SHP77 treated with DMSO at 0.1 percent for 48 hours (cell line): Measurements from ENCODE around the gene MDFI.

Experiments used
- DNase-seq: peaks from one replicate; lab custom pipeline; 2025; lab: John Stamatoyannopoulos, UW

The MDFI gene, protein sequence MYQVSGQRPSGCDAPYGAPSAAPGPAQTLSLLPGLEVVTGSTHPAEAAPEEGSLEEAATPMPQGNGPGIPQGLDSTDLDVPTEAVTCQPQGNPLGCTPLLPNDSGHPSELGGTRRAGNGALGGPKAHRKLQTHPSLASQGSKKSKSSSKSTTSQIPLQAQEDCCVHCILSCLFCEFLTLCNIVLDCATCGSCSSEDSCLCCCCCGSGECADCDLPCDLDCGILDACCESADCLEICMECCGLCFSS

DNA sequence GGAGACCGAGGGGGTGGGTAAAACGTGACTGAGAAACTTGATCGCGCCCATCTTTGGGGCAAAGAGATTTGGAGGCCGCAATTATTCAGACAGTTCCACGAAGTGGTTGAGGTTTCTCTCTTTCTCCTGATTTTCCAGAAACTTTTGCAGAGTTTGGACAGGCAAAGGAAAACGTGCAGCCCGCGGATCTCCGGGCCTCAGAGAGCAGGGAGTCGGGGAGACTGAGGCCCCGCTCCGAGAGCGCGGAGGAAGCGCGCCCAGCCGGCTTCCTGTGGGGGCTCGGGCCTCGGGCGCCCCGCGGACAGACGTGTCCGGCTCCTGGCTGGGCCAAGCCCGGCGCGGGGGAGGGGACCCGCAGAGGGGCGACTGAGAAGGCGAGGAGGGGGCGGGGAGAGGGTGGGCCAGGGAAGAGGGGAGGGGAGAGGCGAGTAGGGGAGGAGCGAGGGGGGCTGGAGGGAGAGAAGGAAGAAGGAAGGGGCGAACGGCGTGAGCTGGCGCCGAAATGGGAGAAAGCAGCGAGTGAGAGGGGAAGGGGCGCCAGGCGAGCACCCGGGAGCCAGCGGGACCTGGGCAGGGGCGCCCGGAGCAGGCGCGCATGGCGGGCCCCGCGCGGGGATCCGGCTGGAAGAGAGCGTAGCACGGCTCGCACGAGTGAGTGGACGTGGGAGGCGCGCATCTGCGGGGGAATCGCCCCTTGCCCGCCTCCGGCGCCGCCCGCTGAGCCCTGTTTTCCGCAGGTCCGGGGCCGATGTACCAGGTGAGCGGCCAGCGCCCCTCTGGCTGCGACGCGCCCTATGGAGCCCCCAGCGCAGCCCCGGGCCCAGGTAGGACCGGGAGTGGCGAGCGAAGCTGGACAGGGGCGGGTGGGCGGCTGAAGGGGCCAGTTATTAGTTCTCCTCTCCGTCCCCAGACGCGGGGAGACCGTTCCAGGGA lies at the start of gene MDFI:
Gene MDFI, plus strand, starts transcription at position 467 of the 933 bp plus-strand sequence. Its CDS starts 282 bp downstream, at position 749.
- DNase-seq, result no peak

DNA sequence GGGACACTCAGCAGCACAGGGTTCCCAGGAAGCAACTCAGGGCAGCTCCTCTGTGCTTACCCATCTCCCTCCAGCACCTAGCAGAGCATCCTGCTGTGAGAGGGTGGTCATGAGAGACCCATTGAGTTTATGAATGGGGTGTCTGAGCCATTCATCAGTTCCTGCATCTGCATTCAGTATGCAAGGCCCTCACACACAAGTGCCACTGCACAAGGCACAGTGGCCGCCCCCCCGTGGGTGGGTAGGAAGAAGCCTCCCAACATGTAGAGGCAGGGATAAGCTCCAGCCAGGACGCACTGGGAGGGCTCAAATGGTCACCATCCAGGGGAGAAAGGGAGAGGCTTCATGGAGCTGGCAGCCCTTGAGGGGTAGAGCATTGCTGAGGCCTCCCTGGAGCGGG lies 49.0 kb upstream of the MDFI start:
- DNase-seq, result no peak

DNA sequence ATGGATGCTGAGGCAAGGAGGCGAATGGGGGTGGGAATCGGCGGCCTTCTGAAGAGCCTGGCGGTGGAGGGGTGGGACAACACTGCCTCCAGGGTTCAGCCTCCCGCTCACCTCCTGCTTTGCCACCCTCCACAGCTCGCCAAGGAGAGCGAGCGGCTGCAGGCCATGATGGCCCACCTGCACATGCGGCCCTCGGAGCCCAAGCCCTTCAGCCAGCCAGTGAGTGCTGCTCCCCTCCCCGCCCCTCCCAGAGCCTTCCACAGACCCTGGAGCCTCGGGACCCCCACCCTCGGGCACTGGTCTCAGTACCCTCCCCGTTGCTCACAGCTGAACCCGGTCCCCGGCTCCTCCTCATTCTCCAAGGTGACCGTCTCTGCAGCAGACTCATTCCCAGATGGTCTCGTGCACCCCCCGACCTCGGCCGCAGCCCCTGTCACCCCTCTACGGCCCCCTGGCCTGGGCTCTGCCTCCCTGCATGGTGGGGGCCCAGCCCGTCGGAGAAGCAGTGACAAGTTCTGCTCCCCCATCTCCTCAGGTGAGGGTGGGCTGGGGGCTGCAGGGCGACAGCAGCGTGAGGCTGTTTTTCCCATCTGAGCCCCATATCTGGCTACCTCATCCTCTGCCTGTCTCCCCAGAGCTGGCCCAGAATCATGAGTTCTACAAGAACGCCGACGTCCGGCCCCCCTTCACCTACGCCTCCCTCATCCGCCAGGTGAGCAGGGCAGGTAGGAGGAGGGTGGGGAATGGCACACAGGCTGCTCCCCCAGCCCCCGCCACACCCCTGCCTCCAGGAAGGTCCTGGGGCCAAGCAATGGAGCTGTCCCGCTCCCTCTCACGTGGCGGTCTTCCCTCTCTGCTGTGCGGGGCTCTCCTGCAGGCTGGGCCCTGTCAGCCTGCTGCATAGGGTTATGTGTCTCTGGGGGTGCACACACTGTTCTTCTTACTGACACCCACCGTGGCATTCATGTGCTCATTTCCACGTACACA lies 48.3 kb upstream of the MDFI start:
- DNase-seq, result no peak

DNA sequence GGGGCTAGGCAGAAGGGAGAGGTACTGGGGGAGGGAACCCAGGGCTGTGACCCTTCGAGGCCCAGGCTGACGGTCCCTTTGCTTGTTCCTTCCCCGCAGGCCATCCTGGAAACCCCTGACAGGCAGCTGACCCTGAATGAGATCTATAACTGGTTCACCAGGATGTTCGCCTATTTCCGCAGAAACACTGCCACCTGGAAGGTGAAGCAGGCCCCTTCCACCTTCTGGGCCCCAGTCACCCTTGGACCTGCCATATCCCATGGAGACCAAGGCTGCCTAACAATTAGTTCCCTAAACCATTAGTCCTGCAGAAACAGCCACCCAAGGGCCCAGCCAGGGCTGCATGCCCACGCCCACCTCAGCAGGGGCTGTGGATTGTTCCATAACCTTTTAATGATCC lies 47.1 kb upstream of the MDFI start:
- no peak for DNase-seq

DNA sequence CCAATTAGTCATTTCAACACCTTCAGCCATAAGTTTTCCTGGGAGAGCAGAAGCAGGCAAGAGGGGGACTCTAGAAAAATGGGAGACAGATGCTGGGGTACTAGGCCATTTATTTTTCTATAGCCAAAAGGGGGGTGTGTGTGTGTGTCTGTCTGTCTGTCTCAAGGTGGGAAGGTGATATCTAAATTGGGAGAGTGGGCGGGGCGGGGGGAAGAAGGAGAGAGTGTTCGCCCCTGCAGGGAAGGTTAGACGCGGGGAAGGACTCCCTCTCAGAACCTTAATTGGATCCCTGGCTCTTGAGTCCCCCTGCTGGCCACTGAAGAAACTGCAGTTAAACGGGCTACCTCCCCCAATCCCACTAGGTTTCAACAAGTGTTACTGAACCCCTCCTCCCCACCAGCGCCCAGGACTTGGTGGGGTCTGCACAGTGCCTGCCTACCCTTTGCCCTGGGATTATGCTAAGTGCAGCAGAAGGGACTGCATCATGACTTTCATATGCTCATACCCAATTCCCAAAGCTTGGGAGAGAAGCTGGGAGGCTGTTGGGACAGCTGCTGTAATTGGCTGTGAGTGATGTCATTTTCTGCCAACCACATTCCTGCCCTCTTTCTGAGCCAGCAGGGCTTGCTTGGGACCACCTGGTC lies 46.3 kb upstream of the MDFI start:
- no peak for DNase-seq

DNA sequence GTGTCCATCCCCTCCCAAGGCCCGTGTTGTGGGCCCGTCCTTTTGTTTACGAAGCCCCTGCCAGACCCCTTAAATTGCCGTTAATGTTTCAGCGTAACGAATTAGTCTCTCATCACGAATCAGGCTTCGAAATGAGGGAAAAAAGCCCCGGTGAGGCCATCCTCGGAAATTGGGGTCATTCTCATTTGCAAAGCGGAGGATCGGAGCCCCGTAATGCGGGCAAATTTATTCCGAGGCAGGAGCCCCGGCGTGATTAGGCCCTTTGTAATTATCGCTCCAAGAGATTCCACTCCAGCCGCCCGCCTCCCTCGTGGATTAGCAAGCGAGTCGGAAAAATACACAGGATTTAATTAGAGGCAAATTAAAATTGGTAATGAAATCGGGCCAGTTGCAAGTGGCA lies 44.9 kb upstream of the MDFI start:
- no peak for DNase-seq

DNA sequence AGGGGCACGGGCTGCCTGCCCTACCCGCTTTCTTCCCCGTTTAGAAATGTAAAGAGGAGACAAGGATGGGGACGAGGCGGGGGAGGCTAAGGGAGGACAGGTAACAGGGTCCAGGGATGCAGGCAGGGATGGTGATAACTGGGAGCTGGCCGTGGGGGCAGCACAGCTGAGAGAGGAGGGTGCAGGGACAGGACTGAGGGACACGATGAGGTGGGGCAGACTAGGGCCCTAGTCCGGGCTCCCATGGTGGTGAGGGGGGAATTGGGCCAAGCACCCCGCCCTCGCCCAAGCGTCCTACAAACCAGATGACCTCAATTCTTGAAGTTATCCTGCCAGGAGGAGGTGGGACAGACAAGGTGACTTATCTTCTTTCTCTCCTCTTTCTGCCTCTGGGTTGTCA lies 44.4 kb upstream of the MDFI start:
- no peak for DNase-seq

DNA sequence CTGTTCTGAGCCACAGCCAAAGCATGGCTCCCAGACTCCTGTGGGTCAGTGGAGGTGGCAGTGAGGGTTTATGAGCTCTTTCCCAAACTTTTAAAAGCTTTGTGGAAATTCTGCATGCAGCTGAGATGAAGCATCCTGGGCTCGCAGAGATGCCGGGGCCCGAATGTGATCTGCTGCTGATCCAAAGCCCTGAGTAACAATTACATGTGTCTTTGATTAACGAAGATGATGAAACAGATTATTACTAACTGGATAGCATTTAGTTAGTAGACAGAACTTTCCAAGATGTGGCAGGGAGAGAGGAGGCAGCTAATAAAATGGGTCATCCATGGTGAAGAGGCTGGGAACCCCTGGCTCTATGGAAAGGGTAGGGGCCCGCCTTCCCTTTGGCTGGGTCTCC lies 43.9 kb upstream of the MDFI start:
- DNase-seq, result no peak

DNA sequence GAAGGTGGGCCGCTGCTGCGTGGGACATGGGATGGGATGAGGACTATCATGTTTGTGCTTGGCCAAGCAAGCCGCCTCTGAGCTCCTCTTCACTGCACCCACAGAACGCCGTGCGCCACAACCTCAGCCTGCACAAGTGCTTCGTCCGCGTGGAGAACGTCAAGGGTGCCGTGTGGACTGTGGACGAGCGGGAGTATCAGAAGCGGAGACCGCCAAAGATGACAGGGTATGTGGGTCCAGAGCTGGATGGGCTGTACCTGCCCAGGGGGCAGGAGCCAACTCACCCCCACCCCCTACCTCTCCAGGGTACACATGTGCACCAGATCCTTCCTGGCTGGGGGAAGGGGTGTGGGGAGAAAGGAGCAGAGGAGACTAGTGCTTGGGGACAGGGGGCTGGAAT lies 43.5 kb upstream of the MDFI start:
- no peak for DNase-seq

DNA sequence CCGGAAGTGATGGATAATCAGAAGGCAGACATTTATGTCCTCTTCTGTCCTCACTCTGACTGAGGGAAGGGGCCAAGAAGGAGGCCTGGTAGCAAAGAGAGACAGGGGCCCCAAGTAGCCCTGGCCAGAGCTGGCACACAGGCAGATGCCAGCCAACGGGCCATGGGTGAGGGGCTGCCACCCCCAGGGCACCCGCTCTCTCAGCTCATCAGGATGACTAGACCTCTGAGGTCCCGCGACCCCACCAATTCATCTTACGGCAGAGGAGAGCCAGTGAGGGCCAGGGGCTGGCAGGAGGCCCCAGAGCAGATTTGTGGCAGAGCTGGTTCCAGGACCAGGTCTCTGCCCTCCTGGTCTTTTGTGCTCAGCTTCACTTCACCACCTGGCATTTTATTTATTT lies 43.1 kb upstream of the MDFI start:
- DNase-seq, result no peak

DNA sequence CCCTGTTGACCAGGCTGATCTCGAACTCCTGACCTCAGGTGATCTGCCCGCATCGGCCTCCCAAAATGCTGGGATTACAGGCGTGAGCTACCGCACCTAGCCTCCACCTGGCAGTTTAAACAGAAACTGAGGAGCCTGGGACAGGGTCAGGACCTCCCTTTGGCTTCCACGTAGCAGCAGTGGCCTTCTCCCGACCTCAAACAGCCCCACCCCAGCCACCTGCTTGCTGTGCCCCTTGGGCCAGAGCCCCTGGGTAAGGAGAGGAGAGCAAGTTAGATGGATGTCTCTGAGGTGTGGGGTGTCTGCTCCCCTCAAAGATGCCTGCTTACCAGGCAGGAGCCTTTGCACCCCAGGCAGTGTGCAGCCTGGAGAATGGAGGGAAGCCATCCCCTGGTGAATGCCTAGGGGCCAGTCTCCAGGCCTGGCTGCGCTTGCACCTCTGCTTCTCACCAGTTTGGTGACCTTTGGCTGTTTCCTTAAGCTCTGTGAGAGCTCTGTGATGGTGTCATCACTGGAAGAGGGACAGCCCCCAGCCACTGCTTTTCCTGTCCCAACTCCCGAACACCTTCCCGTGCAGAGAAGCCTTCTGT lies 42.1 kb upstream of the MDFI start:
- no peak for DNase-seq

DNA sequence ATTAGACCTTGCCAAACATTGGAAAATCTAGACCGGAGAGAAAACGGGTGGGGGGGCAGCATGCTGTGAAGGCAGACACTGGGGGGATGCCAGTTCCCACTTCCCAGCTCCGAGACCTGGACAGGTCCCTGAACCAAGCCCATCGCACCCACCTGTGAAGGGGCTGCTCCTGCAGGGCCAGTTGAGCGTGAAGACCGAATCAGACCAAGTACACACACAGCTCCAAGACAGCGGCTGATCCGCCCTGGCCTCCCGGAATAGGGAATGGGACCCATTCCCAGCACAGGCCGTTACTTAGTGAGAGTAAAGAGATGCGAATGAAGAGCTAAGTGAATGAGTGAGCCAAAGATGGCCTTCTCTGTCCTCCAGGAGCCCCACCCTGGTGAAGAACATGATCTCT lies 41.5 kb upstream of the MDFI start:
- no peak for DNase-seq

DNA sequence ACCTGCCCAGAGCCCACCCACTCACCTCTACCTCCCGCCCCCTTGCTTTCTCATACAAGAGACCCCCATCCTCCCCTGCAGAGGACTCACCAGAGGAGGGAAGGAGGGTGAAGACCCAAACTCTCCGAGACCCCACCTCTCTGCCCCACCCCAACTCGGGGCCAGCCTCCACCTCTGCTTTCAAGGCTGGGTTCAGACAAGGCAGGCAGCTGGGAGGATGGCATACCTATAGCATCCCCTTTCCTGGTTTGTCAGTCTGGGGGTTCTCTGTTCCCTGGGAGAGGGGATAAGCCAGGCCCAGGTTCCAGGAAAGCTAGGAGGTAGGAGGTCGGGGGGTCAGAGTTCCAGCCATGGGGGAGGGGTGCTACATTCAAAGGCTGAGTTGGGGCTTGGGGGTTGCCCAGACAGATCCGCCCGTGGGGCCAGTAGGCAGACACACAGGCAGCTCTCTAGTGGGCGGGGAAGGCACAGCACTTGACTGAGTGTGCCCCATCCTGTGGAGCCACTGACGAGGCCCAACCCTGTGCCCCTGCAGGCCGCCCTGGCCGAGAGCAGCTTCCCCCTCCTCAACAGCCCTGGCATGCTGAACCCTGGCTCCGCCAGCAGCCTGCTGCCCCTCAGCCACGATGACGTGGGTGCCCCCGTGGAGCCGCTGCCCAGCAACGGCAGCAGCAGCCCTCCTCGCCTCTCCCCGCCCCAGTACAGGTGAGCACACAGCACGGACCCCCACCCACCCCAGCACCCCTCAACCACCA lies 40.8 kb upstream of the MDFI start:
- no peak for DNase-seq

DNA sequence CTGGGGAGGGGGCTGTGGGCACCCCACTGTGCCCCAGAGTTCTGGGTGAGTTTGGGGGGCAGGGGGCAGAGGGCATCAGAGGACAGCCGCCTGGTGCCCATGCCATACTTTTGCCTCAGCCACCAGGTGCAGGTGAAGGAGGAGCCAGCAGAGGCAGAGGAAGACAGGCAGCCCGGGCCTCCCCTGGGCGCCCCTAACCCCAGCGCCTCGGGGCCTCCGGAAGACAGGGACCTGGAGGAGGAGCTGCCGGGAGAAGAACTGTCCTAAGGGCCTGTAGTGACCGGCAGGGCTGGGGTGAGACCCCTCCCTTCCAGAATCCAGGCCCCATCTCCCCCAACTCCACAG lies 39.6 kb upstream of the MDFI start:
- no peak for DNase-seq

DNA sequence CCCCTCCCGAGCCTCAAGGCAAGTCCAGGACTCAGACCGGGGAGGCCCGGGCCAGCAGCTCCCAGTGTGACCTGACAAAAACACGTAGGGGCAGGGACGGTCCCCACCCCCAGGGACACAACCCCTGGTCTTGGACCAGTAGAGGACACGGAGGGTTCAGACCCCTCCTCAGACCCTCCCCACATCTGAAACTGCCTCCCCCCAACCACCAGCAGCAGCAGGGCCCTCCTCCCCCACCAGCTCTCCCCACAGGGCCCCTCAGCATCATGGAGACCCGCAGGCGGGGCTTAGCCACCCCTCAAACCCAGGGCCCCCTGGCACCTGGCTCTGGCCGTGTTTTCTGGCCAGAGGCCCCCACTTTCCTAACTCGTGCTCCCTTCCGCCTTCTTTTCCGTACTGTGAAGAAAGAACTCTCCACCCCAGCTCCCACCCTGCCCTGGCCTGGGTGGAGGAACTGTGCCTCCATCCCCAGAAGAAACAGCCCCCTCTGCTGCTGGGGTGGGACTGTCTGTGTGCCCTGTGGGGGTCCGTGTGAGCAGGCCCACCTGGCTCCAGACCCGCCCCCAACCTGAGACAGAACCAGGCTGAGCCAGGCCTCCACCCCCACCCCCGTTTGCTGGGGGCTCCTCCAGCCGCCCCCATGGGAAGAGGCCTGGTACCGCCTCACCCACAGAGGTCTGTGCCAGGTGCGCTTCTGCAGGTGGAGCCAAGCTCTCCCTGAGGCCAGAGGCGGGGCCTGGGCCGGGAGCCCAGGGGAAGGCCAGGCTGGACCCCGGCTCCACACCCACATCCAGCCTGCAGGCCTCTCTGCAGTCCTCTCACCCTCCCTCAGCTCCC lies 39.0 kb upstream of the MDFI start:
- DNase-seq, result no peak

DNA sequence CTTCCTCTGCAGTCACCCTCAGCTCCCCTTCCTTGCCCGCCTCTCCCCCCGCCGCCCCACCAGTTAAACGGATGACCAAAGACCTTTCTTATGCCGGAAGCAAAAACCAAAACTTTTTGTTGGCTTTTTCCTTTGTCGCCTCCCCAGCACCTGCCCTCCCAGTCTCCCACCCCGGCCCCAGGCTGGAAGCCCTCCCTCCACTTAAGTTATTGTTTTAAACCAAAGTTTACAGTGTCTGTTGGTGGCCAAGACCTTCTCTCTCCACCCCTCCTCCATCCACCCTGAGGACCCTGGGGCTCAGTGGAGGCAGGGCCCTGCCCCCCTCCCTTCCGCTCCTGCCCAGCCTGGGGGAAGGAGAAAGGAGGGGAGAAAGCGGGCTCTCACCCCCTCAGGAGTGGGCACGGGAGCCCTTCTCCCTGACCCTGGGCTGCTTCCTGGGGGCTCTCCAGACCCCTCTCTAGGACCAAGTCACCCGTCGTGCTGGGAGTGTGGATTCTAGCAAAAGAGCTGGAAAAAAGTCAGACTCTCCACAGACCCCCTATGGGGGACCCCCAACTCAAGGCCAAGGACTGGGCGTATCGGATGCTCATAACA lies 38.3 kb upstream of the MDFI start:
- DNase-seq, result no peak

DNA sequence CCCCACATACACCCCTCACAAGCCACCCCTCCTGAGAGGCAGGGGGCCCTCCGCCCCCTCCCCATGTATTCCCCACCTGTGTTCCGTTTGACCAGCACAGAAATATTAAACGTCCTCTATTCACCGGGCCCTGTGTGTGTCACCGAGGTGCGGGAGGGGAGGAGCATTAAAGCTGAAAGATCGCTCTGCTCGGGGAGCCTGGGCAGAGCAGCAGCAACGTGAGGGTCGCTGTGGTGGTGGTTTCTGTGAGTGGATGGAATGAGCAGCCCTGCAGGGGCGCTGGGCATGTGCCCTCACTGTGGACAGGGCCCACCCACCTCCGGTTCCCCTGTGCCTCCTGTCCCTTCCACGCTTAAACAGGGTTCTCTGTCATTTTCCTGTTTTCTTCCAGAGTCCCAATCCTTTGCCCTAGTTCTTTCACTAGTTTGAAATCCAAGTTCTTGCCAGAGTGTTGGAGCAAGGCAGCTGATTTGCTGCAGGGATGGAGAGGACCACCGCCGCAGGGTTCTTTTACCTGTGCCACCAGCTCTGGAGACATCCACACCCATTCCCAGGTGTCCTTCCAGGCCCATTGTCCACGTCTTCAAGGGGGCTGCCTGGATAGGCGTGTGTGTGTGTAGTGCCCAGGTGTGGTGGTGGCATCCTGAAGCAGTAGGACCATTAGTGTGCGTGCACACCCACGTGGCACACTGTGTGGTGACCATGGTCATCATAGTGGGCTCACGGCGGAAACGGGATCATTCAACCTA lies 37.6 kb upstream of the MDFI start:
- no peak for DNase-seq

DNA sequence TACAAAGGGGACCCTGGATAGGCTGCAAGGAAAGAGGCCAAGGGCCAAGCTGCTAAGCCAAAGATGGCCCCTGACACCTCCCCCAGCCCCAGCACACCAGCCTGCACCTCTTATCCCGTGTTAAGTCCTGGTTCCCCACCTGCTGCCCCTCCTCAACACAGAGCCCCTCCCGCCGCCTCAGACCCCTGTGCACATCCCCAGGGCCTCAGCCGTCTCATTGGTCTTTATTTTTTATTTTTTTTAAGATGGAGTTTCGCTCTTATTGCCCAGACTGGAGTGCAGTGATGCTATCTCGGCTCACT lies 37.1 kb upstream of the MDFI start:
- no peak for DNase-seq

DNA sequence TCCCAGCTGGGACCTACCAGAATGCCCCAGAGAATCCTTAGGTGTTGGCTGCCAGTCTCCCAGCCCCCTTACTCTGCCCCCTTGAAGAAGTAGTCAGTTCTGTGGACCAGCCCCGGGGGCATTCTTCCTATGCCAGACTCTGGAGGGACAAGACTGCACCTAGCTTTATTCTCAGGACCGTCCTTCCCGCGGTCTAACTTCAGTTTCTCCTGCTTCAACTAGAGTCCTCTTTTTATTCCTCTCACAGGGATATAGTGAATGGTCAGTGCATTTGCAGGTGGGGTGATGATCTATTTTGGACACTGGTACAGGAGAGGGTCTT lies 35.9 kb upstream of the MDFI start:
- DNase-seq, result no peak
